22Rv1 (cell line): ENCODE data around the gene MYCBP2.

Experiments
- CTCF ChIP-seq: fragments of 450-650 bp; IDR thresholded peaks from 2 replicates; pipeline ENCODE4 v1.5.1; 2017; ENCODE audit warnings: mild to moderate bottlenecking
- ZFX ChIP-seq: fragments of 450-650 bp; IDR thresholded peaks from 2 replicates; pipeline ENCODE4 v1.6.1; 2017; ENCODE audit warnings: antibody characterized with exemption, borderline replicate concordance

- TF ChIP-seq CTCF (no peak), ZFX (no peak)
These were observed 208.8 kb downstream of the MYCBP2 start for GRCh38 chr13:77118134-77118533.
